GM19463 (cell line): Measurements from ENCODE around the gene OSBPL1A.

Source experiments
- ATAC-seq: cut with Tn5 transposase; IDR thresholded peaks from one replicate; pipeline ENCODE4 v1.9.1; 2021; ENCODE audit warnings: mild to moderate bottlenecking, moderate library complexity; ENCODE audit not compliant: unreplicated experiment

OSBPL1A gene

DNA sequence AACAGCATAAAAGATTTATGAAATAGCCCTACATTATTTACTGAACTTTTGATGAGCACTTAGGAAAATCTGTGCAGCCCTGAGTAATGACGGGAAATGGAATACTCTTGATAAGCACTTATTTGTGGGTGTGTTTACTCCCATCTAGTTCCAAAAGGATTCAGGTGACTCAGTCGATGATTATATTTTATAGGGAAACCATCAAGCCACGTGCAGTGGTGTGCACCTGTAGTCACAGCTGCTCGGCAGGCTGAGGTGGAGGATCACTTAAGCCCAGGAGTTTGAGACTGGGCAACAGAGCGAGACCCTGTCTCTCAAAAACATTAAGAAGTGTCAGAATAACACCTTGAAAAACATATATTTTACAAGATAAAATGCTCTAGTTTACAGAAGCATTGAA is 166.9 kb downstream of the OSBPL1A start:
- no peak for ATAC-seq

DNA sequence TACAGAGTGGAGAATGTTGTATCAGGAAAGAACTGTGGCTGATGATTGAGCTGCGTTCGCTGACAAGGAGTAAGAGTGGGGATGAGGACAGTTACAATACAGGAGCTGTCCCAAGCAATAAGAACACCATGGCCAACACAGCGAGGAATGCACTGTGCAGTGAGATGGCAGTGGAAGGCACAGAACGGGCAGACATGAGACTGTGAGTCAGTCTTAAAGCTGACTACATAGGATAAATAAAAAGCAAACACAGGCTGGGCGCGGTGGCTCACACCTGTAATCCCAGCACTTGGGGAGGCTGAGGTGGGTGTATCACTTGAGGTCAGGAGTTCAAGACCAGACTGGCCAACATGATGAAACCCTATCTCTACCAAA is 169.0 kb downstream of the OSBPL1A start:
- no peak for ATAC-seq

DNA sequence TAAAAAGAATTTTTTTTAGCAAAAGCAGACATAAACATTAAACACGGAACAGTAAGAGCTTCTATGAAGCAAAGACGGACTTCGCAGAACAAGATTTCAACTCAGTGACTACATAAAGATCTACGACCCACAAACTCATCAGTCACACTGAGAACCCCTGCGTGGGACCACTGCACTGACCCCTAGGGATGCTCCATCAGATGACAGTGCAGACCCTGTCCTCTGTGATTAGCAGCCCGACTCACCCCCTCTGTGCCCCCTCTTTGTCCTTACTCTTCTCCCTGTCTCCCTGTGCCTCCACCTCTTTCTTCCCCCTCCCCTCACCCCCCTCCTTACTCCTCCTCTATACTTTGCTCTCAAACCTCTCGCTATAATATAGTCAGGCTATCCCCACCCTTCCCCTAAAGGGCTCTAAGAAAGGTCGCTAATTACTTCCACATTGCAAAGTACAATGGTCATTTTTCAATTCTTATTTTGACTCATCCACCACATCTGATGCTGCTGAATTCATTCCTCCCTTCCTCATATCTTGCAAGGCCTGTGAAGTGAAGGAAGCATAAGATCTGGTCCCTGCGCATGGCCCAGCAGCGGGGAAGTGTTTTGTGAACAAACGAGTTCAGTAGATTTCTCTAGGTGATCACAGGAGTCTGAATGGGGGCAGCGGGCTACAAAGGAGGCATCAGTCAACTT is 169.5 kb downstream of the OSBPL1A start:
- no peak for ATAC-seq

DNA sequence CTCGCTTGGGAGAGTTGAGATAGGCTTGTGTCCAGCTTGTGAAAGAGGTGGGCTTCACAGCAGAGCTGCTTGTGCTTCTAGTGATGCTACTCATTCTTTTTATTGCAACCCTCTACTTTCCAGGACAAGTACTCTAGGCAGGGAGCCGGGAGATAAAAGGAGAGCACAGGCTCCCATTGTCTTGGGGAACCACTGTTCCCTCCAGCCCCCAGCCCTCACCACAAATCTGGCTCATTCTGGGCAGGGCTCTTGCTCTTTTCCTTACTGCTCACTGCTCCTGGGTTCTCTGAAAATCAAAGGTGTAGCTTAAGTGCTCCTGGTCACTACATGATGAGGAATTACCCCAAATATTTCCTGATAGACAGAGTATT is 177.3 kb downstream of the OSBPL1A start:
- ATAC-seq: no peak

DNA sequence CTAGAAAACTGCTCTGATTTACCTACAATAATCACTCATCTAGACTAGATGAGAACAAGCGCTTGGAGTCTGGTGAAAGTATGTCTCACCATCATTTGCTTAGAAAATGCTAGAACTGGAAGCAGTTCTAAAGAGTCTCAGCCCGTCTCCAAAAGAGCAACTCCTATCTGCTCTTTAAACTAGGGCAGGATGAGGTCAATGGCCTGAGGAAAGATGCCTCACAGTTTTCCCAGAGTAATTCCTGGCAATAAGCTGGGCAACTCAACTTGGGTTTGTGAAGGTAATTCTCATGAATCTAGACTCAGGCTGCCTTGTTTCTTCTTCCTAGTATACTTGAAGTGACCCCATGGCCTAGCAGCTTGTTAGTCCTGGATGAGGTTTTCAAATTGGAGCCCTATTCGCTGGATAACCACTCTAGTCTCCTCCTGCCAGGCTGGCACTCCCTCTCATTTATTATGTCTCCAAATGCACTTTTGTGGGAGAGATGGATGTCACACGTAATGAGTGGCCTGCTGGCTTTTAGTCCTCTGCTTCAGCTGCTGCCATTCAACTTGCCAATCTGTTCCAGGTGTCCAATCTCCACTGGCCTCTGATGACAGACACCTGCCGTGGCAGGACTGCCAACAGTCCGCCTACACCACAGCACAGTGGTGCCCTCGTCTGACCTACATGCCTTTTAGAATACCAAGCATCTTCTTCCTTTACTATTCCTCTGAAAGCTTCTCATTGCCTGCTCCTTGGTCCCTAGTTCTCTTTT is 177.9 kb downstream of the OSBPL1A start:
- ATAC-seq: no peak

DNA sequence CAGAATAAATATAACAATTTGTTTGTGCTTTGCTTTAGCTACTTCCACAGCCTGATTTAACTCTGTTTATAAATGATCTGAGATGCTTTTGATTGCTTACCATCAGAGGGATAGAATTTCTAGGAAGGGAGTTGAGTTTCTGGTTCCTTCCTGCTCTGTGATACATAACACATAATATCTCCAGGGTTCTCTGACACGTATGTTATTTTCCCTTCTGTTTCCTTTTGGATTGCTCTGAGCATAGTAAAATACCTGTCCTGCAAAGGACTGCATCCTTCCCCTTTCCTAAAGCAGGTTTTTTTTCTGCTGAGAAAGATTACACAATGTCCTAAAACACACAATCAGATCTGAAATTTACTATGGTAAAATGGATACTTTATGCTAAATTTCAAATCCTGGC is 182.7 kb downstream of the OSBPL1A start:
- ATAC-seq: no peak

DNA sequence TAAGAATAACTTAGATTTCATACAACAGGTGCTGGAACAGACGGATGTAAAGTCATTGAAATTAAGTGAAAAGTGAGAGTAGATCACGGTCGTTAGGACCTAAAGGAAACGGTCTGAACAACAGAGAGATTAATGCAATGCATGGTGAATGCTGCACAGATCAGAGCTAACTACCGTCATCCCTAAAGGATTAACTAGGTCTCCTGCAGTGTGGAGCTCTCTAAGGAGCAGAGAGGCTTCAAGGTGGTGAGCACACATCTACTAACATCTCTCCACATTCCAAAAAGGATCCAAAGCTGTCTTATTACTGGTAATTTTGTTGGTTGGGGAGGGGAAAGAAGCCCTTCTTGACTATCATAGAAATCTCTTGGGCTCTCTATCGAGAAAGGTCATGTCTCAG is 183.5 kb downstream of the OSBPL1A start:
- no peak for ATAC-seq

DNA sequence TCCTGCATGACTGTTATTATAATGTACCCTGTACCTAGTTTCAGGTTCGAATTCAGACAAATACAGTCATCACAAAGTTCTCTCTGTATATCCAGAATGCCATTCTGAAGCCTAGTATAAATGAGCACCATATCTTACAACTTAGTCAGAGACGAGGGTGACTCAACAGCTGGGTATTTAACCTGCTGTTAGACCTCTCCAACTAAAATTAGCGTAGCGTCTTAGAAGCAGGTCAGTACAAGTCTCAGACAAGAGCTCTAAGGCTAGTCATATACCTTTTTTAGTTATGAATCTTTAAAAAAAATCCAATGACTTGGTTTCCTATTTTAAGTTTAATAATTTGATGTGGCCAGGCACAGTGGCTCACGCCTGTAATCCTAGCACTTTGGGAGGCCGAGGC is 184.7 kb downstream of the OSBPL1A start:
- ATAC-seq: no peak

DNA sequence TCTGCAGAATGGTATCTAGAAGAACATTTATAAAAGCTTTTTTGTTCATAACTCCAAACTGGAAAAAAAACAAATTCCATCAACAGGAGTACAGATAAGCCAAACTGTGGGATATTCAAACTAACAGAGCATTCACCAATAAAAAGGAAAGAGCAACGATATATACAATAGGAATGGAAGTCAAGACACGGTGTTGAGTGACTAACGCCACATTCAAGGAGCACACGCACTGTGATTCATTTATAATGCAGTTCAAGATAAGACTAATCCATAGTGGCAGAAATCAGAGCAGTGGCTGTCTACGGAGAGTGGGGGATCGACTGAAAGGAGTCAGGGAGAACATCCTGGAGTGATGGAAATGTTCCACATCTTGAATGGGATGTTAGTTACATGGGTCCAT is 188.1 kb downstream of the OSBPL1A start:
- ATAC-seq: no peak

DNA sequence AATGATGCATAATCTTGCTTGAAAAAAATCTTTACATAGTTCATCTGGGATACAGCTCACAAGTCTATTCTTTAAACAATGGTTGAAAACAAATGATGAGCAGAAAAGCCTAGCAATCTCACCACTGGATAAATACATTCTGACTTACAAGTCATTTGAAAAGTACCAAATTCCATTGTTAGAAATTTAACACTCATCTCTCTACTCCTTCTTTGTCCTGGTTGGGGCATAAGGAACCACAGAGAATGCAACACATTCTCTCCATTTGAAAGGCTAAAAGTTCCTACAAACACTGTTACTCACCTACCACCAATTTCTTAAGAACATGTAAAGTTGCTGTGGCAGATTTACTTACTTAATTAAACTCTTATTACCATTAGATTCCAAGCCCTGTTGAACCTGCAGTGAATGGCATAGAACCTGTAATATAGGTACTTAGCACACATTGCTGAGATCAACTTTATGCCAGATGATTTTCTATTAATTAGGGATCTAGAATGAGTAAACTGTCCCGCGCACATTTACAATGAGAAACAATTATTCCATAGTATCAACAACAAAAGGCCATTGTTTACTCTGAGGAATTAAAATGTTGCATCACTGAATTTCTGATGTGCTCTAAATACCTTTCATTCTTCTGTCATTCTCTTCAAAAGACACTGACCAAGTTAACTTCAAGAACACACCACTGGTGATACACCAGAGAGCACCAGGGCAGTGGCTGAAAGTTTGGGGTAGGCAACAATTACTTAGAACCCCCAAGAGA is 189.2 kb downstream of the OSBPL1A start:
- no peak for ATAC-seq

DNA sequence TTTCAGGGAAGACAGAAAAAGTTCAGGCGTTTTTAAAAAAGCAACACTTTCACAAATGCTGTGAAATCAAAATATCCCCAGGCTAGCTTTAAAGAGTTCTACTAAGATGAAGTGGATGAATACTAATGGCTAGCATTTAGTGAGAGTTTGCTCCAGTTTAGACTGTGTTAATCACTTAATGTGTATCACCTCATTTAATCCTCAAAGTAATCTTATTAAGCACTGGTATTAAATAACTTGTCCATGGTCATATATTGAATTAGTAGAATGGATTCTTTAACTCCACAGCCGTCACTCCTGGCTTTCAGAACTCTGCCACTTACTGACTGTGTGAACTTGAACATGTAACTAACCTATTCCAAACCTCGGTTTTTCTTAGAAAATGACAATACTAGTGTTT is 192.7 kb downstream of the OSBPL1A start:
- ATAC-seq: no peak

DNA sequence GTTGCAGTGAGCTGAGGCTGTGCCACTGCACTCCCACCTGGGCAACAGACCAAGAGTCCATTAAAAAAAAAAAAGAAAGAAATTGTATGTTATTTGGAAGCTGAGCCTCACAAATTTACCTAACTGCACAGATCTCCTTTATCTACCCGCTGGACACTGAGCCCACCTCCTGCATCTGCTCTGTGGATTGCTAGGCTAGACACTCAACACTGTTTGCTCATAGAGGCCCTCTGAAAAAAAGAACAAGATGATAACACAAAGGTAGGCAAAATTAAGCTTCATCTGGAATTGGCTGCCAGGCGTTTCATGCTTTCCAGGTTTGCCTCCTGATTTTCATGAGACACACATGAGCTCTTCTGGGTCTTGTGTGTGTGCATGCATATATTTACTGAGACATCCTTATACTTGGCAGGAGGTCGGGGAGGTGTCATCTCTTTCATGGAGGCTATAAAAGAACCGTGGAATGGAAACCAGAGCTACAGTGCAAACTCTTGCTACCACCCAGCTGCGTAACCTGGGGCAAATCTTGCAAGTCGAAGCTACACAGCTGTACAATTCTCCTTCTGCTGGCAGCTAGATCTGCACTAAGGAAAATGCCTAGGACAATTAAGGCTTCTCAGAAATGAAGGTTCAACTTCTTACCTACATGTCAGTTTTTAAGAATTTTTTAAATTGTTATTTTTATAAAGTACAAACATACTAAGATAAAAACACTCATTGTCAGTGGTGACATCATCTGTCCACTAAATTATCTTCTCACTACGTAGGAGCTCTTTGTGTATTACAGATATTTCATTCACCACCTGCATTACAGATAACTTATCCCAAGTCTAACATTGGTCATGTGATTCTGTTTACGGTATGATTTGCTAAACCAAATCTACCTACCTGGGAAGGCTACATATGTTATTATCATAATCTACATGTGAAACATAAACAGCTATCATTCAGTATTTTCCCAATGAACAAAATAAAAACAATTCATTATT is 195.6 kb downstream of the OSBPL1A start:
- no peak for ATAC-seq

DNA sequence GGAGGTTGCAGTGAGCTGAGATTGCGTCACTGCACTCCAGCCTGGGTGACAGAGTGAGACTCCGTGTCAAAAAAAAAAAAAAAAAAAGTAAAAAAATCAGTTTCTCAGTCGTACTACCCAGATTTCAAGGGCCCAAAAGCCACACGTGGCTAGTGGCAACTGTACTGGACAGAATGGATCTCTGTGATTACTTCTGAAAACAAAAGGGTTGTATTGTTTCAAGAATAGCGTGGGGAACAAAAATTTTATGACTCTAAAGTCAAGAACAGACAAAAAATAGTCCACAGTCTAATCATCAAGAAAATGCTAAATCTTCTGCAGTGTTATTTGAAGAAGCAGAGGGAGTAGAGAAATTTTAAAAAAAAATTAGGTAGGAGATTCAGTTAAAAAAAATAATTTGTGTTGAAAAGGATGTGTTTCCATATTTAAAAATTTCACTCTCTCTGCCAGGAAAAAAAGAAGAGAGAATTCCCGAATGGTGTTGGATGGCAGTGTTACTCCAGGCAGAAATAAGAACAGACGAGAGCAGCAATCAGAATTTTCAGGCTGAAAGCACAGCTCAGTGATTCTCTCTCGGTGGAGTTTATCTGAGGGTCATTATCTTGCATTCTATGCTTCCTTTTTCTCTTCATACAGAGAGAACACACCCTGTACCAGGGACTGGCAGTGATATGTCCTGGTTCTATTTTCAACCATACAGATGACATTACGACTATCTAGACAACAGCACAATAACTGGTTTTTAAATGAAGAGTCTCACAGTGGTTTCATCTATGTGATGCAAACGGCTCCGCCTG is 196.9 kb downstream of the OSBPL1A start:
- no peak for ATAC-seq

DNA sequence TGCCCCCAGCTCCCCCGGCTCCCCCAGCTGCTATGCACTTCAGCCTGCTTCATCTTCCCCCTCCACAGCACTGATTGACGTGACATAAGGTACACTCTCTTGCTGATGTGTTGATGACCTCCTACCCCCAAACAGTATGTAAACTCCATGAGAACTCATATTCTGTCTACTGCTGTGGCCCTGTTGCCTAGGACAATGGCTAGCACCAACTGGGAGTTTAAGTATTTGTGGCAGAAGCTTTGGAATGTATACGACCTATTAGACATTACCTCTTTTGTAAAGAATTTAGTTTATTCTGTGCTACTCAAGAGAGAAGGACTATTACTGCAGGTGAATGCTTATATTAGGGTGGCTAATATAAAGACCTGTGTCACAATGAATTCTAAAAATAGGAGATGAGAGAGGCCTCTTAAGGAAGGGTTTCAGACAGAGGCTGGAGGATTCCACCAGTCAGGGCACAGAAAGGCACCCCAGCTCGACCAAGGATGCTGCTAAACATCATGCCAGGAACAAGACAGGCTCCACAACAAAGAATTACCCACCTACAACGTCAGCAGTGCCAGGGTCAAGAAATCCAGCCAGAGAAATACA is 198.2 kb downstream of the OSBPL1A start:
- no peak for ATAC-seq

DNA sequence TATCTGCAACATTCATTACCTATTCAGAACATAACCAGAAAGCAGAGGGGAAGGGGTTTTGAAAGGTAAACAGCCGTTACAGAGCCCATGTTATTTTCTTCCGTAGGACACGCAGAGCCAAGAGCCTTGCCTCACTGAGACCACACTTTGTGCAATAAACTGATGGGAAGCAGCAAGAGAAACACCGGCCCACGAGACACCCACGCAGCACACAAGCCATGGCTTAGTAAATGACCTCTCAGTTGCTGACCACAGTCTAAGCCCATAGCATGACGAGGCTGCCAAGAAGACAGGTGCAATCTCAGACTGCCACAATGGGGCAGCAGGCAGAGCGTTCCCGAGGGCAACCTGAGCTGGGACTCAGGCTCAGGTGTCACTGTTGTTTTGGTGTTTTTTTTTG is 199.2 kb downstream of the OSBPL1A start:
- no peak for ATAC-seq

DNA sequence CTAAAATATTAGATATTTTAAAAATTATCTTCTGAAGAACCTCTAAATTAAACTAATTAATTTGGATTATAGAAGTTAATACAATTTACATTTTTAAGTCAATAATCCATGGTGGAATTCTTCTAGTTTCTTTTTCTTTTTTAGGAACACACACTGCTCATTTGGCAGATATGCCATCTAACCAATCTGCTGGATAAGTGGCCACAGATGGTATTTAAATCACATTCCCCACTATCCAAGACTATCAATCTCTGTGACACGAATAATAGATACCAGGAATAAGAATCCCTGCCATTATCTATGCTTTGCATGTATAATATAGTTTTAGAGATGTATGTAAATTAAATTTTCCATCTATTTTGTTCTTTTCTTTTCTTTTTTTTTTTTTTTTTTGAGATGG is 200.2 kb downstream of the OSBPL1A start:
- no peak for ATAC-seq

DNA sequence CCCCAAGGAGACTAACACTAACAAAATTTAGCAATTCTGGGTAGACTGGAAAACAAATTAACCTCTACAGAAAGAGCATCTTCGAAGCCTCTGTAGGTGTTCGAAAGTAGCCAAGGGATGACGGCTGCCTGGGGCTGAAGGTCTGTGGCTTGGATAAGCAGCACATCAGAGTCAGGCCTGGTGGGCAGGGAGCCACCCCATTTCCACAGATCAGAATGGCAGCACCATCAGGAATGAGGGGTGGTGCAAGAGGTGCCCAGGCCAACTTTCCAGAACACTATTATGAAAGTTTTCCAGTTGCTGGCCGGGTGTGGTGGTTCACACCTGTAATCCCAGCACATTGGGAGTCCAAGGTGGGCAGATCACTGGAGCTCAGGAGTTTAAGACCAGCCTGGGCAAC is 200.9 kb downstream of the OSBPL1A start:
- no peak for ATAC-seq

DNA sequence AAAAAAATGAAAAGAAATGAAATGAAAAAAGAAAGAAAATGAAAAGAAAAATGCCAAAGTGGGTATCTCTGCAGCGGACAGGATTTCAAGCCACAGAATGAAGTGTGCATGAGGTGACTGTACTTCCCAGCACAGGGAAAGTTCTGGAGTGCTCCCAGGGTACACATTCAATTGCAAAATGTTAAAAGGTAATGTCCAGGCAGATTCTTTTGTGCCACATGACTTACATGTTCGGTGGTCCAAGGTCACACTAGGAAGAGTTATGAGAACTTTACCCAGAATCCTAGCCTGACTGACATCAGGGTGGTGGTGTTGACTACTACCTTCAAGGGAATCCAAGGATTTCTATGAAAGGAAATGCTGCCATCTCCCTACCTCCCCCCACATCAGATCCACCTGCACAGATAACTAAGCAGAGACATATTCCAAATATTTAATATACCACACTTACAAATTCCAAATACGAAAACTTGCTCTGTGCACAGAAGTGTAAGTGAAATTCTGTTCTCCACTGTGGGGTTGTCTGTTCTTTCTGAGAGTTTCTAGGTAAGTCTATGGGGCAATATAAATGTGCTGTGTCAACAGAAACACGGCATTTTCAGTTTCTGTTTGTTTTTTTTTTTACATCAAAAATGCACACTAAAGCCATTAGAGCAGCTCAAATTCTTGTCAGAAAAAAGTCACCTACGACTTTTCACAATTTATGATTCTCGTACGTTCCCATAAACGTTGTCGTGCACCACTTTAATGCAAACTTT is 202.1 kb downstream of the OSBPL1A start:
- no peak for ATAC-seq

DNA sequence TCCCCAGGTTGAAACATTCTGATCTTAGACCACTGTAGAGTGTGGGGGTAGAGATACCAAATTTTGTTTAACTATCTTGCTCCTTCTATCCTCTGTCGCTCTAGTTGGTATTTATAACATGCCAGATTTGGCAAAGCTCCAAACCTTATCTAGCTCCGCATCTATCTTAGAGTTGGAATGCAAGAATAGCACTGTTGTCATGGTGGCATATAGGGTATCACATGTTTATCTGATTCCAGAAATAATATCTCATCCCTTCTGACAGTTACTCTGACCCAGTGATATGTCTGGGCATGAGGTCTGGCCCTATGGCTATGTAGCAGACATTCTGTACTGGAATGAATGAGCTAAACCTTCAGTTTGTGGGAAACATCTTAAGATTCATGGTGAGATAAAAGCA is 207.0 kb downstream of the OSBPL1A start:
- ATAC-seq: no peak
